ENCODE measurements around the gene CEP83. TPM values are rescaled to one million over a fixed set of nuclear protein-coding genes. Genes with fewer than 3 reads are reported as not detected.

The CEP83 gene
- total RNA-seq, 1 donor from 2014 or later: 24.0 TPM

GRCh38 chr12:94379479-94380113 is 80.1 kb downstream of the CEP83 start:
- no peak overlapping the region for H3K4me3 ChIP-seq (ENCODE audit: low read depth, low read length)
- no peak for DNase-seq (ENCODE audit: low read depth)
- no peak for TF ChIP-seq CTCF (conservative IDR thresholded peaks at IDR 0.05; ENCODE audit: low read depth, low read length)

GRCh38 chr12:94377599-94377998 is 82.1 kb downstream of the CEP83 start:
- TF ChIP-seq CTCF (conservative IDR thresholded peaks at IDR 0.05; ENCODE audit: low read depth, low read length): no peak
- no peak for DNase-seq (ENCODE audit: low read depth)
- no peak overlapping the region for H3K4me3 ChIP-seq (ENCODE audit: low read depth, low read length)

GRCh38 chr12:94374124-94374523 is 85.5 kb downstream of the CEP83 start:
- no peak for DNase-seq (ENCODE audit: low read depth)
- no peak overlapping the region for H3K4me3 ChIP-seq (ENCODE audit: low read depth, low read length)
- TF ChIP-seq CTCF (conservative IDR thresholded peaks at IDR 0.05; ENCODE audit: low read depth, low read length): no peak

DNA sequence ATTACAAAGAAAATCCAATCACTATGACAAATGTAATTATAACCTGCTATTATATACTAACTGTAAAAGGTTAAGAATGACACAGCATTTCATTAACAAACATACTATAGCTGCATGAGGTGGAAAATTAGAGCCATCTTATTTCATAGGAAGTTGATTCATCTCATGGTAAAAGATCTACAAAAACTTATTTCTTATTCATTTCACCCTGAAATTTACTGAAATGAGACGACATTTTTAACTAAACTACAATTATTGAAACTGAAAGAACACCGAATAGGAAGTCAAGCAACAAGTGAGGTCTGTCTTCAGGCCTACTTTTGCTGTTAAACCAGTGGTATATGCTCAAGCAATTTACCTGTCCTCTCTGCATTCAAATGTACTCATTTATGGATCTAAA is 87.2 kb downstream of the CEP83 start:
- DNase-seq (ENCODE audit: low read depth): no peak
- no peak for TF ChIP-seq CTCF (conservative IDR thresholded peaks at IDR 0.05; ENCODE audit: low read depth, low read length)
- no peak overlapping the region for H3K4me3 ChIP-seq (ENCODE audit: low read depth, low read length)

DNA sequence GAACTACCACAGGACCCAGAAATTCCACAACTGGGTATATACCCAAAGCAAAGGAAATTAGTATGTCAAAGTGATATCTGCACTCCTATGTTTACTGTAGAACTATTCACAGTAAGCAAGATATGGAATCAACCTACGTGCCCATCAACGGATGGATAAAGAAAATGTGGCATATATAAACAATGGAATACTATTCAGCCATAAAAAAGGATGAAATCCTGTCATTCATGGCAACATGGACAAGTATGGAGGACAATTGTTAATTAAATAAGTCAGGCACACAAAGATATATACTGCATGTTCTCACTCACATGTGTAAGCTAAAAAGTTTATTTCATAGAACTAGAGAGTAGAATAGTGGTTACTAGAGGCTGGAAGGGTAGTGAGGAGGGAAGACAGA is 97.0 kb downstream of the CEP83 start:
- TF ChIP-seq CTCF (conservative IDR thresholded peaks at IDR 0.05; ENCODE audit: low read depth, low read length): no peak
- no peak for DNase-seq (ENCODE audit: low read depth)
- no peak overlapping the region for H3K4me3 ChIP-seq (ENCODE audit: low read depth, low read length)

DNA sequence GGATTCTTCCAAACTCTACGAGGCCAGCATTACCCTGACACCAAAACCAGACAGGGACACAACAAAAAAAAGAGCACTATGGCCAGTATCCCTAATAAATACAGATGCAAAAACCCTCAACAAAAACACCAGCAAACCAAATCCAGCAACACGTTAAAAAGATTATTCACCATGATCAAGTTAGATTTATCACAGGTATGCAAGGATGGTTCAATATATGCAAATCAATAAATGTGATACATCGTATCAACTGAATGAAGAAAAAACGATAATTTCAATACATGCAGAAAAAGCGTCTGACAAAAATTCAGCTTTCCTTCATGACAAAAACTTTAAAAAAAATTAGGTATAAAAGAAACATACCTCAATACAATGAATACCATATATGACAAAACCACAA is 99.9 kb downstream of the CEP83 start:
- TF ChIP-seq CTCF (conservative IDR thresholded peaks at IDR 0.05; ENCODE audit: low read depth, low read length): no peak
- no peak for DNase-seq (ENCODE audit: low read depth)

DNA sequence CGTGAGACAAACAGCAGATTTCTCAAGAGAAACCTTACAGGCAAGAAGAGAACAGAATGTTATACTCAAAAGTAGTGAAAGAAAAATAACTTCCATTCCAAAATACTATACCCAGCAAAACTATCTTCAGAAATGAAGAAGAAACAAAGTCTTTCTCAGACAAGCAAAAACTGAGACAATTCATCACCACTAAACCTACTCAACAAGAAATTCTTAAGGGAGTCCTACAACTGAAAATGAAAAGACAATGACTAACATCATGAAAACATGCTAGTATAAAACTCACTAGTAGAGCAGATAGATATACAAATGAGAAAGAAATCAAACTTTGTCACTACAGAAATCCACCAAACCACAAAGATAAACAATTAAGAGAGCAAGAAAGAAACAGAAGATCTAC is 106.5 kb downstream of the CEP83 start:
- no peak overlapping the region for H3K4me3 ChIP-seq (ENCODE audit: low read depth, low read length)
- no peak for DNase-seq (ENCODE audit: low read depth)
- no peak for TF ChIP-seq CTCF (conservative IDR thresholded peaks at IDR 0.05; ENCODE audit: low read depth, low read length)

More for the DNA sequence above, 99.9 kb downstream of the CEP83 start:
- no peak overlapping the region for H3K4me3 ChIP-seq (ENCODE audit: low read depth, low read length)

Data from epithelial cell of proximal tubule (primary cell).